22Rv1 (cell line): ENCODE measurements around the gene MRPL50.

Experiments used
- CTCF ChIP-seq: fragments of 450-650 bp; IDR thresholded peaks from 2 replicates; pipeline ENCODE4 v1.5.1; 2017; ENCODE audit warnings: mild to moderate bottlenecking
- ZFX ChIP-seq: fragments of 450-650 bp; IDR thresholded peaks from 2 replicates; pipeline ENCODE4 v1.6.1; 2017; ENCODE audit warnings: antibody characterized with exemption, borderline replicate concordance

- TF ChIP-seq CTCF (no peak), ZFX (no peak)
These were observed 15.1 kb downstream of the MRPL50 start for GRCh38 chr9:101383361-101383760.
